HG03521 (cell line): ENCODE data around the gene HERC2.
A peak's percentile ranks its signal among the peaks of the same experiment; 100 is the strongest.
"Not testable (repeated sequence)": the region's sequence is repeated elsewhere in the genome, so short reads cannot be mapped to it uniquely, and the experiment has no call there.

Experiments used
- ATAC-seq: cut with Tn5 transposase; IDR thresholded peaks from one replicate; pipeline ENCODE4 v1.9.1; 2021; ENCODE audit warnings: mild to moderate bottlenecking, moderate library complexity; ENCODE audit not compliant: unreplicated experiment

HERC2 gene, protein sequence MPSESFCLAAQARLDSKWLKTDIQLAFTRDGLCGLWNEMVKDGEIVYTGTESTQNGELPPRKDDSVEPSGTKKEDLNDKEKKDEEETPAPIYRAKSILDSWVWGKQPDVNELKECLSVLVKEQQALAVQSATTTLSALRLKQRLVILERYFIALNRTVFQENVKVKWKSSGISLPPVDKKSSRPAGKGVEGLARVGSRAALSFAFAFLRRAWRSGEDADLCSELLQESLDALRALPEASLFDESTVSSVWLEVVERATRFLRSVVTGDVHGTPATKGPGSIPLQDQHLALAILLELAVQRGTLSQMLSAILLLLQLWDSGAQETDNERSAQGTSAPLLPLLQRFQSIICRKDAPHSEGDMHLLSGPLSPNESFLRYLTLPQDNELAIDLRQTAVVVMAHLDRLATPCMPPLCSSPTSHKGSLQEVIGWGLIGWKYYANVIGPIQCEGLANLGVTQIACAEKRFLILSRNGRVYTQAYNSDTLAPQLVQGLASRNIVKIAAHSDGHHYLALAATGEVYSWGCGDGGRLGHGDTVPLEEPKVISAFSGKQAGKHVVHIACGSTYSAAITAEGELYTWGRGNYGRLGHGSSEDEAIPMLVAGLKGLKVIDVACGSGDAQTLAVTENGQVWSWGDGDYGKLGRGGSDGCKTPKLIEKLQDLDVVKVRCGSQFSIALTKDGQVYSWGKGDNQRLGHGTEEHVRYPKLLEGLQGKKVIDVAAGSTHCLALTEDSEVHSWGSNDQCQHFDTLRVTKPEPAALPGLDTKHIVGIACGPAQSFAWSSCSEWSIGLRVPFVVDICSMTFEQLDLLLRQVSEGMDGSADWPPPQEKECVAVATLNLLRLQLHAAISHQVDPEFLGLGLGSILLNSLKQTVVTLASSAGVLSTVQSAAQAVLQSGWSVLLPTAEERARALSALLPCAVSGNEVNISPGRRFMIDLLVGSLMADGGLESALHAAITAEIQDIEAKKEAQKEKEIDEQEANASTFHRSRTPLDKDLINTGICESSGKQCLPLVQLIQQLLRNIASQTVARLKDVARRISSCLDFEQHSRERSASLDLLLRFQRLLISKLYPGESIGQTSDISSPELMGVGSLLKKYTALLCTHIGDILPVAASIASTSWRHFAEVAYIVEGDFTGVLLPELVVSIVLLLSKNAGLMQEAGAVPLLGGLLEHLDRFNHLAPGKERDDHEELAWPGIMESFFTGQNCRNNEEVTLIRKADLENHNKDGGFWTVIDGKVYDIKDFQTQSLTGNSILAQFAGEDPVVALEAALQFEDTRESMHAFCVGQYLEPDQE (N-terminal part only)

DNA sequence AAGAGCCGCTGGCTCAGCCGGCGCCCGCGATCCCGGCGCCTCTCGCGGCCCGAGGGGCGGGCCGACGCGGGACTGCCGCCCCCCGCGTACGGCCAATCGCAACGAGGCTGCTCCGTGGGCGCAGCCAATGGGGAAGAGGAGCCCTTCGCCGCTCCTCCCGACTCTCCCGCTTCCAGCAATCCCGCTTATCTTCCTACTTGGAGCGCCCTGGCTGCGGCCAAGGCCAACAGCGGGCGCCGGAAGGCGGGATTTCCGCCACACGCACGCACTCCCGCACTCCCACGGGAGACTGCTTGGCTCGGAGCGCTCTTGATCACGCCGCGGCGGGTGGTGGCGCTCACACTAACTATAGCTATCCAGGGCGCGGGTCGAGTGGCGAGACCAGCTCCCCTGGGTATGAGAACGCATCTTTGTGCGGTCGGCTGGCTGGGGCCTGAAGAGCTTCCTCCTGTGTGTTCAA lies at the start of gene HERC2:
Gene HERC2, minus strand, starts transcription at position 51 of the 460 bp plus-strand sequence. CDS start 746 bp downstream, outside the sequence.
- ATAC-seq, result not testable (repeated sequence)

GRCh38 chr15:28365502-28365901 lies 43.5 kb upstream of the HERC2 start:
- ATAC-seq, result not testable (repeated sequence)

GRCh38 chr15:28357984-28358383 lies 36.0 kb upstream of the HERC2 start, which contains the start of gene GOLGA6L24:
Gene GOLGA6L24 (minus strand): TSS chr15:28358084. CDS start chr15:28358023, 61 bp downstream.
- ATAC-seq, result not testable (repeated sequence)

DNA sequence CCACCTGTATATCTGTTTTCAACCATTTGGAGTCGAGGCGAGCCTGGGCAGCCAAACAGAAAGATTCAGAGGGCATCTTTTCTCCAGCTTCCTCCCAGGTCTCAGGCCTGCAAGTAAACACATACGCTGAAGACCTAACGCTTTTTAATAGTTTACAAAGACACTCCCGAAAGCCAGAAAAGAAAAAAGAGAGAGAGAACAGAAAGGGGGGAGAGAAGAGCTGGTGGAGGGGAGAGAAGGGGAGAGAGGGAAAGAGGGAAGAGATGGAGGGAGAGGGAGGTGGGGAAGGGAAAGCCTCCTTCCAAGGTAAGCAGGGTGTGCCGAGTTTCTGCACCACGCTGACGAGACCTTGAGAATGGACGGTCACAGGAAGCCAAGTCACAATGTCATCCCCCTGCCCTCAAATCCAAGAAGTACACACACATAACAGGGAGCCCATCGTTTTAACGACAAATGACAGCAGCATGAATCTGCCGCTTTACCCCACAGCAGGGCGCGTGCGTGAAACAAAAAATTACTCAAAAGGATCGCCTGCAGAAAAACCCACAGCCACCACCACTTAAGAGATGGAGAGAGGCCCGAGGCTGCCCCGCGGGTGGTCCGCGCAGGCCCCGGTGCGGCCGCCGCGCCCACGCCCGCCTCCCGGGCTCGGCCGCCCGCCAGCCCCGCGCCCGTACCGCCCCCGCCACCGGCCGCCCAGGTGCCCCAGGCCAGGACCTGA lies 461 bp downstream of the HERC2 start:
- ATAC-seq, result not testable (repeated sequence)

DNA sequence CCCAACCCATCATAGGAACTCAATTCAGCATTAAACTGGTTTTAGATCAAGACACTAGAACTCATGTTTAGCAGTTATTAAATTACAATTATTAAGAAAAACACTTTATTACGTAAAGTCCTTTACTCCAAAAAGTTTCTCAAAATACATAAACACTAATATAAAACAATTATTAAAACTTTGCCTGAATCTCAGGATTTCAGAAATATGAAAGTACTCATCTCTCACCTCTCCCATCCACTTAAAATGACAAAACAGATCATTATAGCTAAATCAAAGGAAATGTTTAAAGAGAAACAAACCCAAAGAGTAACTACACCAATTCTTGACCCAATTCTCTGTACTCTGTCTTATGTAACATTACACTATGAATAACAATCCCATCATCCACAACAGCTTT lies 2.3 kb downstream of the HERC2 start:
- ATAC-seq, result not testable (repeated sequence)

DNA sequence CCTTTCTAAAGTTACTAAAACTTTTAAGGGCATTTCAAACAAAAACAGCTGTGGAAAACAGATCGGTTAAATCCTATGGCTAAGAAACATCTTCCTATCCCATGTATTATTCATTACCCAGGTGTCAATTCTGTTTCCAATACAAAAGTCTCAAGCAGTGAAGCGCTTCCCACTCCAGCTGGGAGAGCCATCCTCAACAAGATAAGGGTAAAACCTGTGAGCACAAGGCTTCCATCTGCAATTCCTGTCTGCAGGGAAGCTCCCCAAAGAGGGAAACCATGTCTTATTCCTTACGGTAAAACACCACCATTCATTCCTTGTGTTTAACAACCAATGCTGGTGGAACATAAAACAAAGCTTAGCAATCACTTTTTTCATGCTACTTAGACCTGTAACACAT lies 3.2 kb downstream of the HERC2 start:
- not testable (repeated sequence) for ATAC-seq

DNA sequence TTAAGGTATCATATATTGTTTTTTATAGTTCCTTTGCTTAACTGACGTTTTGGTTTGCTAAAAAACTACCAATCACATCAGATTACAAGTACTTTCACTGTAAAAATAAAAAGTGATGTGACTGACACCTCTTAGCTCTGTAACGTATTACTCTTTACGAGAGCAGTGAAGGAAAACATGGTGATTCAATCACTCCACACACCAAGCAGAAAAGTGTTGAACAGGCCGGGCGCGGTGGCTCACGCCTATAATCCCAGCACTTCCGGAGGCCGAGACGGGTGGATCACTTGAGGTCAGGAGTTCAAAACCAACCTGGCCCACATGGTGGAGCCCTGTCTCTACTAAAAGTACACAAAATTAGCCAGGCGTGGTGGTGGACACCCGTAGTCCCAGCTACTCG lies 3.9 kb downstream of the HERC2 start:
- not testable (repeated sequence) for ATAC-seq

DNA sequence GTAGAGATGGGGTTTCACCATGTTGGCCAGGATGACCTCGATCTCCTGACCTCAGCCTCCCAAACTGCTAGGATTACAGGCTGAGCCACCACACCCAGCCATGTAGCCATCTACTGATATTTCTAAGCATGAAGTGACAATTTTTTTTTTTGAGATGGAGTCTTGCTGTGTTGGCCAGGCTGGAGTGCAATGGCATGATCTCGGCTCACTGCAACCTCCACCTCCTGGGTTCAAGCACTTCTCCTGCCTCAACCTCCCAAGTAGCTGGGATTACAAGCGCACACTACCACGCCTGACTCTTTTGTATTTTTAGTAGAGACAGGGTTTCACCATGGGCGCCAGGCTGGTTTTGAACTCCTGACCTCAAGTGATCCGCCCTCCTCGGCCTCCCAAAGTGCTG lies 5.0 kb downstream of the HERC2 start:
- ATAC-seq, result not testable (repeated sequence)

GRCh38 chr15:28310454-28310853 lies 11.5 kb downstream of the HERC2 start:
- ATAC-seq, result not testable (repeated sequence)

- not testable (repeated sequence) for ATAC-seq
These were observed 13.3 kb downstream of the HERC2 start for GRCh38 chr15:28308718-28309117.

GRCh38 chr15:28305700-28306099 lies 16.3 kb downstream of the HERC2 start:
- not testable (repeated sequence) for ATAC-seq

DNA sequence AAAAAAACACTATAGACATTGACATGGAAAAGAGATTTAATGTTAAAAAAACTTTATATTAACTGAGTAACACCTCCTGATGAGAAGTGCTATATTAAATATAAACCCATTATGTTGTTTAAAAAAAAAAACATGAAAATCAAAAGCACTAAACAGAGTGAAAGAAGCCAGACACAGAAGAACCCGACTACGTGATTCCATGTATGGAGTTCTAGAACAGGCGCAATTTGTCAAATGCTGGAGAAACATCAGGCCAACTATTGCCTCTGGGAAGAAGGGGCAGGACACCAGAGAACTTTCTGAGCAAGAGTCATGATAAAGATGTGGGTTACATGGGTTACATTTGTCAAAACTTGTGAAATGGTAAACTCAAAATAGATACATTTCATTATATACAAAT lies 24.5 kb downstream of the HERC2 start:
- ATAC-seq, result not testable (repeated sequence)

DNA sequence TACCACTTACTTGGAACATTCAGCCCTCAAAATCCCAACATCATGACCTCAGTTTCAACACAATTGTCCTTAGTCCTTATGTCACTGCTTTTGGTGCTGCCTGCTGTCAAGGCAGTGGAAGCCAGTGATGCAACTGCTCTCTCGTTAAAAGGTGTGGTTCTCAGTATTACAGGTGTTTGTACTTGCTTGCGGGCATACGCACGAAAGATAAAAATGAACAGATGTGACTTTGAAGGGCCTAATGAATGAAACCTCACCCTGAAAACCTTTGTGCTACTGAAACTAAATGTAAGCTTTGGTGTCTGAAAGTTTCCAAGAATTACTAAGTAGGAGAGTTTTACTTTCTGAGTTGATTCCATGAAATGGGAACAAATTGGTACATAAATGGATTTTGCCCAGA lies 25.2 kb downstream of the HERC2 start:
- ATAC-seq, result not testable (repeated sequence)

DNA sequence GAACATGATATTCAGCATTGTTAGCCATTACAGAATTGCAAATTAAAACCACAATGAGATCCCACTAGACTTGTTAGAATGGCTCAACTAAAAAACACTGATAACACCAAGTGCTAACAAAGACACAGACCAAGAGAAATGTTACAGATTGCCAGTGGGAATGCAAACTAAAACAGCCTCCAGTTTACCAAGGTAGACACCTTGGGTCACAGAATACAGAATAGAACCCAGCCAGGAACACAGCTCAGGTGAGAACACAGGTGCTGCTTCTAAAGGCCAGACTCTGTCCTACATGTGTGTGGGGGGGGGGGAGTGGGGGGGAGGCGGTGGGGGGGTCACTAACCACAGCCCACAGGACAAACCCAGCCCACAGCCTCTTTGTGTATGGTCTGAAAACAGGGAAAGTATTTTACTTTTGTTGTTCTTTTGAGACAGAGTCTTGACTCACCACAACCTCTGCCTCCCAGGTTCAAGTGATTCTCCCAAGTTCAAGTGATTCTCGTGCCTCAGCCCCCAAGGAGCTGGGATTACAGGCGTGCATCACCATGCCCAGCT lies 26.9 kb downstream of the HERC2 start:
- not testable (repeated sequence) for ATAC-seq

DNA sequence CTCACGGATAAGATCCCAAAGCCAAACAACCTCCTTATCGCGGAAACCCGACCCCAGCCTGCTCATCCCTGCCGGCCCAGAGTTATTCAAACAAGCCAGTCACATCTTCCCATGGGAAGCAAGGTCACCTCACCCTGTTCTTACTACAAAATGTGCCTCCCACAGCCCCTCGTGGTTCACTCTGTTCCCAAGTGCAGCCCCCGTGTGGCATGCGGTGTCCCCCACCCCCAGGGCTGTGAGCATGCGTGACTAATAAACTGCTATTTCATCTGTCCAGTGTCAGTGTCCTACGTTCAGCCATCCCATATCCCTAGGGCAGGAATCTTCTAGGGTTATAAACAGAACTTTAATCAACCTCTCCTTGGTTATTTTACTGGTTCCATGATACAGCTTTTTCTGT lies 27.4 kb downstream of the HERC2 start:
- not testable (repeated sequence) for ATAC-seq

DNA sequence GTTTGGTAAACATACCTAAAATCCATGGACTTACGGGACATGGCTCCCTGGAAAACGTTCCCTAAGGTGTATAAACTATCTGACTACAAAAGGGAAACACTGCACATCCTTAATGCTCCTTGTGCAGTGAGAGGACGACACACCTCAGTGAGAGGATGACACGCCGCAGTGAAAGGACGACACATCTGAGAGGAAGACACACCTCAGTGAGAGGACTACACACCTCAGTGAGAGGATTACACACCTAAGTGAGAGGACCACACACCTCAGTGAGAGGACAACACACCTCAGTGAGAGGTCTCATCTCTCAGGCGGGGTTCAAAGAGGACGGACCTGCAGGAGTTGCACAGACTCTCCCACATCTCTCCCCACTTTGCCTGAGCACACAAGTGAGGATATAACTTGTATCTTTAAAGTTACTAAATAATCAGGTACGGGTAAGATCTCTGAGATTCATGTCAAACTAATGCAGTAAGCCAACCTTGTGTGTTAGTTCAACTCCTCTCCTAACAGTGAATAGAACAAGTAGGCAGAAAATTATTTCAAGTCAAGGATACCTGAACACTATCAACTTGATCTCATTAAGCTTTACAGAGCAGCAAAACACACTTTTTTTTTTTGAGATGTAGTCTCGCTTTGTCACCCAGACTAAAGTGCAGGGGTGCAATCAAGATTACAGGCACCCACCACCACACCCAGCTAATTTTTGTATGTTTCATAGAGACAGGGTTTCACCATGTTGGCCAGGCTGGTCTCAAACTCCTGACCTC lies 32.1 kb downstream of the HERC2 start:
- ATAC-seq, result no peak

DNA sequence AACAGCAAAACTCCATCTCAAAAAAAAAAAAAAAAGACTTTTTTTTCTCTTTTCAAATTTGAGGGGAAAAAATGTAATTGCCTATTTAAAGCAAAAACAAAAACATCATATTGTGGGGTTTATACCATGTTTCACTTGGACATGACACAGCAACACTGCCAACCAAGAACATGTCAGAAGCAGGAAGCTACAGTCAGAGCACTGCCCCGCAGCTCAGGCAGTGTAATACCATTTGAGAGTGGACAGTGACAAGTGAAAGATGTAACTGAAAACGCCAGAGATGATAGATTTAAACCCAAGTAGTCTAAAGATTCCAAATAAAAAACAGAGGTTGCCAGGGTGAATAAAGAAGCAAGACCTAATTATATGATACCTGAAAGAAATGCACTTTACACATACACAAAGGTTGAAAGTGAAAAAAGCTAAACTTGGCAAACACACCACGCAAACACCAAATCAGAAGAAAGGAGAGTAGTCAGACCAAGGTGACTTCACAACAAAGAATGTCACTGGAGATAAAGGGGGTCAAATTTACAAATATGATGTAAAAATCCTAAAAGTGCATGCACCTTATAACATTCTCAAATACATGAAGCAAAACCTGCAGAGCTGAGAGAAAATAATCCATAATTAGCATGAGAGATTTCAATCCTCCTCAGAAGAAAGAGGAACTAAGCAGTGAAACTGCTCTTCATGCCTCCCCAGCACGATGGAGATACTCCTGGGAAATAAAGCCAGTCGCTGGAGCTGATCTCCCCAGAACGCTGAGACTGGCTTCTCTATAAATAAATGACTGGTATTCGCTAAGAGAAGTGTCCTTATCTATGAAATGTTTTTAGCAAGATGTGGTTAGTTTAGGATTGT lies 32.9 kb downstream of the HERC2 start:
- peak; percentile 65 for ATAC-seq

DNA sequence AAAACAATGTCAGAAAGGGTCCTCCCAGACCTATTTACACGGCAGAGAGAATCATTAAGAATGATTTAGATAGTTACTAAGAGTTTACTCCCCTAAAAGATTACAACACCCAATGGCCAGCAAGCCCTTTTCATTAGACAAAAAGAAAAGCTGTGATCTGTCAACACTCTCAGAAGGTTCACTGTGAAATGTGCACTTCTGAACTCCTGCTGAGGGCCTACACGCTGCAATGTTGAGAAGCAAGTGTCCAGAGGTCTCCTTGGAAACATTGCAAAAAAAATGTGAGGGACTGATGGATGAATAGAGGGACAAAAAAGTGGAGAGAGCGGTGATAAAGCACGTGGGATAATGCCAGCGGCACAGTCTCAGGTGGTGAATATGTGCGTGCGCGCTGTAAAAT lies 35.3 kb downstream of the HERC2 start:
- ATAC-seq, result not testable (repeated sequence)
